H9 (cell line): ENCODE data around the gene ATF1. TPM values are rescaled to one million over a fixed set of nuclear protein-coding genes. Genes with fewer than 3 reads are reported as not detected.
A peak's percentile ranks its signal among the peaks of the same experiment; 100 is the strongest.

ENCODE experiments used
- DNase-seq: peaks from one replicate; pipeline ENCODE4 v3.0.0-alpha.2; 2017
- H2AFZ ChIP-seq: one replicate; pipeline ENCODE4 v1.6.1; 2013; ENCODE audit warnings: mild to moderate bottlenecking, low read length, control low read depth, moderate library complexity
- H2AK5ac ChIP-seq: 2 replicates; pipeline ENCODE4 v1.6.1; 2013; ENCODE audit warnings: low read length, control low read depth, mixed read lengths; ENCODE audit not compliant: insufficient read length
- H2BK120ac ChIP-seq: one replicate; pipeline ENCODE4 v1.6.1; 2013; ENCODE audit warnings: low read depth, mild to moderate bottlenecking, low read length, control low read depth, inconsistent platforms; ENCODE audit not compliant: poor library complexity, severe bottlenecking
- H2BK12ac ChIP-seq: 2 replicates; pipeline ENCODE4 v1.6.1; 2013; ENCODE audit warnings: low read length, control low read depth, mixed read lengths, low read depth; ENCODE audit not compliant: insufficient read length
- H2BK15ac ChIP-seq: 2 replicates; pipeline ENCODE4 v1.6.1; 2013; ENCODE audit warnings: low read depth, low read length, control low read depth
- H2BK20ac ChIP-seq: one replicate; pipeline ENCODE4 v1.6.1; 2013; ENCODE audit warnings: low read depth, mild to moderate bottlenecking, low read length, control low read depth, inconsistent platforms; ENCODE audit not compliant: poor library complexity, severe bottlenecking
- H2BK5ac ChIP-seq: 2 replicates; pipeline ENCODE4 v1.6.1; 2013; ENCODE audit warnings: low read length, control low read depth, mixed read lengths; ENCODE audit not compliant: insufficient read length
- H3K14ac ChIP-seq: 2 replicates; pipeline ENCODE4 v1.6.1; 2013; ENCODE audit warnings: low read length, control low read depth; ENCODE audit not compliant: insufficient read depth
- H3K18ac ChIP-seq: 2 replicates; pipeline ENCODE4 v1.6.1; 2013; ENCODE audit warnings: low read depth, mild to moderate bottlenecking, mixed read lengths, low read length, control low read depth; ENCODE audit not compliant: insufficient read length
- H3K23ac ChIP-seq: 2 replicates; pipeline ENCODE4 v1.6.1; 2013; ENCODE audit warnings: low read length, control low read depth, mixed read lengths, low read depth; ENCODE audit not compliant: insufficient read length
- H3K23me2 ChIP-seq: 2 replicates; pipeline ENCODE4 v1.6.1; 2013; ENCODE audit warnings: low read depth, mild to moderate bottlenecking, mixed read lengths, low read length, control low read depth; ENCODE audit not compliant: insufficient read length, poor library complexity, severe bottlenecking
- H3K27ac ChIP-seq: 2 replicates; pipeline ENCODE4 v1.5.1; 2013; ENCODE audit warnings: low read length, control low read depth, mixed read lengths, low read depth; ENCODE audit not compliant: insufficient read length
- H3K27me3 ChIP-seq: 2 replicates; pipeline ENCODE4 v1.6.1; 2013; ENCODE audit warnings: low read length, control low read depth, inconsistent platforms; ENCODE audit not compliant: insufficient read depth
- H3K4ac ChIP-seq: 2 replicates; pipeline ENCODE4 v1.6.1; 2013; ENCODE audit warnings: low read depth, mild to moderate bottlenecking, control low read depth, inconsistent platforms, low read length, moderate library complexity
- H3K4me1 ChIP-seq: 2 replicates; pipeline ENCODE4 v1.6.1; 2013; ENCODE audit warnings: low read length, control low read depth, inconsistent platforms; ENCODE audit not compliant: insufficient read depth
- H3K4me2 ChIP-seq: 2 replicates; pipeline ENCODE4 v1.6.1; 2013; ENCODE audit warnings: low read length, control low read depth, mixed read lengths; ENCODE audit not compliant: insufficient read length, insufficient read depth
- H3K56ac ChIP-seq: 2 replicates; pipeline ENCODE4 v1.6.1; 2013; ENCODE audit warnings: low read depth, mild to moderate bottlenecking, mixed read lengths, low read length, control low read depth; ENCODE audit not compliant: insufficient read length
- H3K79me1 ChIP-seq: 2 replicates; pipeline ENCODE4 v1.6.1; 2013; ENCODE audit warnings: low read depth, mild to moderate bottlenecking, moderate library complexity, low read length, control low read depth, inconsistent platforms; ENCODE audit not compliant: insufficient read depth, poor library complexity, severe bottlenecking
- H3K79me2 ChIP-seq: 2 replicates; pipeline ENCODE4 v1.6.1; 2013; ENCODE audit warnings: low read length, control low read depth, inconsistent platforms; ENCODE audit not compliant: insufficient read depth
- H3K9ac ChIP-seq: 2 replicates; pipeline ENCODE4 v1.6.1; 2013; ENCODE audit warnings: low read length, control low read depth, mixed read lengths; ENCODE audit not compliant: insufficient read length; ENCODE audit errors: extremely low read depth
- H3K9me3 ChIP-seq: one replicate; pipeline ENCODE4 v1.6.1; 2013; ENCODE audit warnings: low read depth, low read length, inconsistent platforms; ENCODE audit not compliant: control insufficient read depth
- H3T11ph ChIP-seq: one replicate; pipeline ENCODE4 v1.6.1; 2013; ENCODE audit warnings: mild to moderate bottlenecking, low read length, control low read depth, inconsistent platforms
- H4K20me1 ChIP-seq: one replicate; pipeline ENCODE4 v1.6.1; 2013; ENCODE audit not compliant: control insufficient read depth, insufficient read length, insufficient read depth
- H4K5ac ChIP-seq: 2 replicates; pipeline ENCODE4 v1.6.1; 2013; ENCODE audit warnings: low read depth, mild to moderate bottlenecking, mixed read lengths, low read length, control low read depth; ENCODE audit not compliant: insufficient read length
- H4K8ac ChIP-seq: replicated peaks from 2 replicates; pipeline ENCODE4 v1.6.1; 2013; ENCODE audit warnings: low read length, control low read depth, mixed read lengths, low read depth; ENCODE audit not compliant: insufficient read length
- H4K91ac ChIP-seq: 2 replicates; pipeline ENCODE4 v1.6.1; 2013; ENCODE audit warnings: low read depth, mild to moderate bottlenecking, moderate library complexity, mixed read lengths, low read length, control low read depth; ENCODE audit not compliant: insufficient read length
- H3K27ac Mint-ChIP-seq, 3 experiments: 2 replicates in 2 of 3; 3 replicates in 1 of 3; pipeline ENCODE4 v1.8.0; 2020 to 2021; ENCODE audit warnings: mixed read lengths in 3 of 3, mild to moderate bottlenecking in 1 of 3, moderate library complexity in 1 of 3
- H3K27me3 Mint-ChIP-seq: 2 replicates; pipeline ENCODE4 v1.8.0; 2021; ENCODE audit warnings: low read depth, mild to moderate bottlenecking, moderate library complexity, mixed read lengths
- H3K36me3 Mint-ChIP-seq, 3 experiments: 2 replicates in 2 of 3; 3 replicates in 1 of 3; pipeline ENCODE4 v1.8.0; 2020 to 2021; ENCODE audit warnings: low read depth in 3 of 3, mixed read lengths in 3 of 3; ENCODE audit not compliant: insufficient read depth in 1 of 3
- H3K4me1 Mint-ChIP-seq, 2 experiments: 2 replicates each; pipeline ENCODE4 v1.8.0; 2020; ENCODE audit warnings: mixed read lengths in 2 of 2
- H3K4me3 Mint-ChIP-seq, 2 experiments: 2 replicates in 1 of 2; 3 replicates in 1 of 2; pipeline ENCODE4 v1.8.0; 2020 to 2021; ENCODE audit warnings: mild to moderate bottlenecking in 2 of 2, mixed read lengths in 2 of 2, moderate library complexity in 1 of 2
- H3K9me3 Mint-ChIP-seq, 2 experiments: 2 replicates in 1 of 2; 3 replicates in 1 of 2; pipeline ENCODE4 v1.8.0; 2020; ENCODE audit warnings: mild to moderate bottlenecking in 2 of 2, mixed read lengths in 2 of 2, moderate library complexity in 1 of 2
- WGBS: extraction: QIAGEN DNeasy Blood & Tissue Kit; methylation state at CpG from one replicate; pipeline ENCODE4 v1.1.7; 2013; ENCODE audit warnings: missing lambda C conversion rate, low lambda C conversion rate, mixed read lengths; ENCODE audit not compliant: insufficient read length; ENCODE audit errors: extremely low coverage; 5-methylcytosine and 5-hydroxymethylcytosine counted together
- total RNA-seq: library from RNA; stranded (reverse); gene quantifications from 2 replicates; pipeline ENCODE4 v1.2.1, GENCODE V29; 2021
- TF ChIP-seq, protein P1 (sequence below): fragments of 200-600 bp; sonication (generic); conservative IDR thresholded peaks from 3 replicates; pipeline ENCODE4 v1.8.0; 2021; ENCODE audit warnings: antibody characterized with exemption, mild to moderate bottlenecking

Gene ATF1
- total RNA-seq, 1 experiment from 2014 or later = 47.8 TPM

DNA sequence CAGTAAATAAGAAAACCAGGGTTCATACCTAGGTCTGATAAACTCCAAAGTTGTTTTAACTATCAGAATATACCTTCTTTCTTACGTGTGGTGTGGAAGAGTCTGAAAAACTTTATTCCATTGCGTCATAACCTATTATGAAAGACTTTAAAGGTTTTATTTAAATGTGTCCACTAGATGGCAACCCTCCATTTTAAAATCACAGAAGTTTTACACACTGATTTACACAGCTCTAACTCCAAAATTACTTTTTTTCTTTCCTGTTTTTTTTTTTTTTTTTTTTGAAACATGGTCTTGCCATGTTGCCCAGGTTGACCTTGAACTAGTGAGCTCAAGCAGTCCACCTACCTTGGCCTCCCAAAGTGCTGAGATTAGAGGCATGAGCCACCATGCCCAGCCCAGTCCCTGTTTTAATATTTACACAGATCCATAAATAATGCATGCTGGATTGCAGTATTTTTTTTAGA lies 61.5 kb downstream of the ATF1 start:
- H3K4me1 Mint-ChIP-seq = peaks cover 3 to 4% of the 10 kb centered on the region in 2 experiments; a peak in 1 of 4 replicates
- Histone ChIP-seq H3K4me1 (no peaks in the 10 kb centered on the region), H2AFZ (no peak overlapping the region), H4K8ac (no peak overlapping the region), H3K18ac (no peak overlapping the region), H4K5ac (no peak overlapping the region), H3K23me2 (no peaks in the 10 kb centered on the region), H3K14ac (no peak overlapping the region), H3K4ac (no peak overlapping the region), H3K79me1 (no peaks in the 10 kb centered on the region), H3K27ac (no peak overlapping the region), H3K4me2 (no peak overlapping the region), H2BK12ac (no peak overlapping the region), H2BK15ac (no peak overlapping the region), H2AK5ac (no peak overlapping the region), H4K20me1 (no peaks in the 10 kb centered on the region), H3K56ac (no peak overlapping the region), H4K91ac (no peak overlapping the region), H3K9ac (no peak overlapping the region), H3T11ph (no peak overlapping the region), H2BK5ac (no peak overlapping the region), H3K23ac (no peak overlapping the region), H3K79me2 (no peaks in the 10 kb centered on the region), H2BK20ac (no peak overlapping the region), H3K9me3 (no peaks in the 10 kb centered on the region), H2BK120ac (no peak overlapping the region), H3K27me3 (no peaks in the 10 kb centered on the region)
- no CpG with 5 or more reads among the region's 2 CpGs for WGBS
- H3K9me3 Mint-ChIP-seq = no peaks in the 10 kb centered on the region
- no peaks in the 10 kb centered on the region; the same call in 1 of the 2 replicates for H3K27me3 Mint-ChIP-seq
- H3K36me3 Mint-ChIP-seq = no peaks in the 10 kb centered on the region
- no peak overlapping the region for H3K4me3 Mint-ChIP-seq
- TF ChIP-seq, protein P1, sequence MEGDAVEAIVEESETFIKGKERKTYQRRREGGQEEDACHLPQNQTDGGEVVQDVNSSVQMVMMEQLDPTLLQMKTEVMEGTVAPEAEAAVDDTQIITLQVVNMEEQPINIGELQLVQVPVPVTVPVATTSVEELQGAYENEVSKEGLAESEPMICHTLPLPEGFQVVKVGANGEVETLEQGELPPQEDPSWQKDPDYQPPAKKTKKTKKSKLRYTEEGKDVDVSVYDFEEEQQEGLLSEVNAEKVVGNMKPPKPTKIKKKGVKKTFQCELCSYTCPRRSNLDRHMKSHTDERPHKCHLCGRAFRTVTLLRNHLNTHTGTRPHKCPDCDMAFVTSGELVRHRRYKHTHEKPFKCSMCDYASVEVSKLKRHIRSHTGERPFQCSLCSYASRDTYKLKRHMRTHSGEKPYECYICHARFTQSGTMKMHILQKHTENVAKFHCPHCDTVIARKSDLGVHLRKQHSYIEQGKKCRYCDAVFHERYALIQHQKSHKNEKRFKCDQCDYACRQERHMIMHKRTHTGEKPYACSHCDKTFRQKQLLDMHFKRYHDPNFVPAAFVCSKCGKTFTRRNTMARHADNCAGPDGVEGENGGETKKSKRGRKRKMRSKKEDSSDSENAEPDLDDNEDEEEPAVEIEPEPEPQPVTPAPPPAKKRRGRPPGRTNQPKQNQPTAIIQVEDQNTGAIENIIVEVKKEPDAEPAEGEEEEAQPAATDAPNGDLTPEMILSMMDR = peak; percentile 68
- H3K27ac Mint-ChIP-seq = no peak overlapping the region
- DNase-seq = no peak
